HepG2 (cell line): Measurements from ENCODE around the gene MYO18B. TPM values are rescaled to one million over a fixed set of nuclear protein-coding genes. Genes with fewer than 3 reads are reported as not detected.

Experiments used
- ATAC-seq: fragments of 200-7000 bp; cut with Tn5 transposase; 3 replicates; pipeline ENCODE4 v1.9.1; 2020; ENCODE audit warnings: mild to moderate bottlenecking, moderate library complexity
- BruUV-seq: library from RNA; stranded (reverse); fragments of 400-500 nt; replicated peaks from 2 replicates; lab custom pipeline; 2021; lab: Mats Ljungman, UMichigan
- CTCF ChIA-PET: fragments of 300-600 bp; formaldehyde crosslinking; extraction: SDS; loops from one replicate; lab custom pipeline; 2021; ENCODE audit warnings: low total read pairs, inconsistent platforms, low intra/inter-chr PET ratio; lab: Yijun Ruan, JAX
- POLR2A ChIA-PET: fragments of 350-600 bp; sonication (Branson Sonifier 250); formaldehyde crosslinking; loops from one replicate; lab custom pipeline; 2020; ENCODE audit warnings: antibody characterized with exemption, inconsistent platforms; lab: Yijun Ruan, JAX
- DNase-seq: peaks from one replicate; pipeline ENCODE4 v3.0.0-alpha.2; 2015; ENCODE audit warnings: low spot score
- FAIRE-seq: peaks from 3 replicates; lab custom pipeline; 2011; peaks lifted over from hg19 to GRCh38; lab: Jason Lieb, UNC
- H2AFZ ChIP-seq: one replicate; pipeline ENCODE4 v1.6.1; 2011; ENCODE audit warnings: low read length, inconsistent platforms
- H3K27ac ChIP-seq: fragments of 300-600 bp; 3 replicates; pipeline ENCODE4 v1.8.0; 2011; ENCODE audit warnings: mixed run types, mild to moderate bottlenecking, mixed read lengths, low read length, inconsistent platforms; ENCODE audit not compliant: insufficient read depth; ENCODE audit errors: extremely low read length
- H3K27me3 ChIP-seq, 2 experiments: fragments of 200-600 bp in 1 of 2; 2 replicates in 1 of 2; 3 replicates in 1 of 2; pipeline versions ENCODE4 v1.6.0 to v1.8.0; 2011; ENCODE audit warnings: low read length in 2 of 2, mild to moderate bottlenecking in 2 of 2, moderate library complexity in 2 of 2, inconsistent platforms in 1 of 2; ENCODE audit not compliant: insufficient read depth in 2 of 2, control insufficient read depth in 1 of 2
- H3K36me3 ChIP-seq, 2 experiments: fragments of 200-600 bp in 1 of 2; replicated peaks in 1 of 2; 2 replicates in 1 of 2; 3 replicates in 1 of 2; pipeline versions ENCODE4 v1.5.1 to v1.8.0; 2011; ENCODE audit warnings: low read length in 2 of 2, inconsistent platforms in 1 of 2; ENCODE audit not compliant: insufficient read depth in 2 of 2, control insufficient read depth in 1 of 2
- H3K4me1 ChIP-seq: 2 replicates; pipeline ENCODE4 v1.5.1; 2012; ENCODE audit warnings: low read length, inconsistent platforms; ENCODE audit not compliant: insufficient read depth
- H3K4me2 ChIP-seq: 2 replicates; pipeline ENCODE4 v1.6.0; 2011; ENCODE audit warnings: low read depth, low read length, inconsistent platforms
- H3K4me3 ChIP-seq, 3 experiments: fragments of 200-600 bp in 1 of 3; sonication (generic), shearing (Covaris generic) in 1 of 3; replicated peaks in 1 of 3; 2 replicates each; pipeline ENCODE4 v1.5.1; 2011 to 2016; ENCODE audit warnings: low read length in 3 of 3, inconsistent platforms in 2 of 3, low read depth in 2 of 3, mild to moderate bottlenecking in 2 of 3, control low read depth in 1 of 3, mixed read lengths in 1 of 3; ENCODE audit not compliant: insufficient read depth in 1 of 3
- H3K79me2 ChIP-seq: one replicate; pipeline ENCODE4 v1.6.1; 2011; ENCODE audit warnings: low read length, inconsistent platforms; ENCODE audit not compliant: insufficient read depth
- H3K9ac ChIP-seq: 2 replicates; pipeline ENCODE4 v1.6.0; 2011; ENCODE audit warnings: mild to moderate bottlenecking, low read depth, low read length, inconsistent platforms; ENCODE audit not compliant: insufficient read depth
- H3K9me3 ChIP-seq: 2 replicates; pipeline ENCODE4 v1.5.1; 2012; ENCODE audit warnings: mild to moderate bottlenecking, low read length
- H4K20me1 ChIP-seq: 2 replicates; pipeline ENCODE4 v1.6.0; 2011; ENCODE audit warnings: inconsistent platforms, mild to moderate bottlenecking, low read length, moderate library complexity; ENCODE audit not compliant: insufficient read depth
- BATF2 ChIP-seq: sonication (generic); formaldehyde crosslinking; IDR thresholded peaks from 2 replicates; pipeline ENCODE4 v1.8.0; 2022; ENCODE audit warnings: mild to moderate bottlenecking, missing genetic modification reagents, moderate library complexity
- ELF3 ChIP-seq: IDR thresholded peaks from 2 replicates; pipeline ENCODE4 v1.6.1; 2016; ENCODE audit warnings: missing genetic modification reagents, missing compliant biosample characterization
- KLF11 ChIP-seq: IDR thresholded peaks from 2 replicates; pipeline ENCODE4 v1.6.1; 2016; ENCODE audit warnings: missing compliant biosample characterization
- PRDM15 ChIP-seq: sonication (generic); formaldehyde crosslinking; IDR thresholded peaks from 2 replicates; pipeline ENCODE4 v1.4.0; 2020; ENCODE audit warnings: missing genetic modification reagents
- REL ChIP-seq: sonication (generic); formaldehyde crosslinking; conservative IDR thresholded peaks from 2 replicates; pipeline ENCODE4 v1.8.0; 2022; ENCODE audit warnings: mild to moderate bottlenecking, missing genetic modification reagents, moderate library complexity
- SNAPC2 ChIP-seq: sonication (generic); formaldehyde crosslinking; IDR thresholded peaks from 2 replicates; pipeline ENCODE4 v1.8.1; 2022; ENCODE audit warnings: mild to moderate bottlenecking, missing genetic modification reagents
- STAT6 ChIP-seq: sonication (generic); formaldehyde crosslinking; IDR thresholded peaks from 2 replicates; pipeline ENCODE4 v1.4.0; 2020; ENCODE audit warnings: missing genetic modification reagents, mild to moderate bottlenecking, borderline replicate concordance
- TCF7 ChIP-seq: sonication (generic); IDR thresholded peaks from 2 replicates; pipeline ENCODE4 v1.6.1; 2016; ENCODE audit warnings: antibody characterized with exemption, low read depth
- ZMYM4 ChIP-seq: sonication (generic); formaldehyde crosslinking; IDR thresholded peaks from 2 replicates; pipeline ENCODE4 v1.8.1; 2023; ENCODE audit warnings: mild to moderate bottlenecking, missing genetic modification reagents
- ZNF687 ChIP-seq: sonication (generic); formaldehyde crosslinking; IDR thresholded peaks from 2 replicates; pipeline ENCODE4 v1.5.1; 2020; ENCODE audit warnings: mild to moderate bottlenecking, missing genetic modification reagents, moderate library complexity
- ZNF746 ChIP-seq: sonication (generic); formaldehyde crosslinking; IDR thresholded peaks from 2 replicates; pipeline ENCODE4 v1.8.0; 2022; ENCODE audit warnings: mild to moderate bottlenecking, missing genetic modification reagents
- WGBS: methylation state at CpG from one replicate; pipeline ENCODE4 v1.1.6; 2017; ENCODE audit warnings: low lambda C conversion rate; 5-methylcytosine and 5-hydroxymethylcytosine counted together
- in situ Hi-C: cut with HindIII; loops from 2 replicates; pipeline ENCODE4 v1.10.0; 2017; ENCODE audit warnings: low pct_unique_long_range_greater_than_20kb; ENCODE audit not compliant: extremely low pct_ligation_motif_present
- intact Hi-C: fragments of 100-400 bp; cut with micrococcal nuclease; formaldehyde crosslinking; loops from one replicate; pipeline ENCODE4 v1.10.0; 2022; ENCODE audit not compliant: unreplicated experiment
- polyA plus RNA-seq, 8 experiments: library from polyadenylated mRNA; depleted of rRNA in 3 of 8; stranded (reverse) in 7 of 8; unstranded in 1 of 8; fragments of >200 nt; fragmentation: Illumina TruSeq in 4 of 8; extraction: Trizol in 4 of 8; gene quantifications; 2 replicates each; pipeline versions ENCODE4 v1.2.1 to v1.2.3, GENCODE V29; 2011 to 2016; ENCODE audit warnings: low read depth in 4 of 8, missing spikeins in 1 of 8, mixed read lengths in 1 of 8; ENCODE audit not compliant: insufficient read depth in 1 of 8
- total RNA-seq, 5 experiments: library from RNA; depleted of rRNA; stranded (reverse); fragments of >200 nt; fragmentation: Illumina TruSeq; extraction: Trizol; gene quantifications; 2 replicates each; pipeline ENCODE4 v1.2.3, GENCODE V29; 2016; ENCODE audit warnings: low read depth in 1 of 5

The MYO18B gene
- total and polyA plus RNA-seq, 2 of the 13 experiments (the other 11 are each of a cell fraction or from before 2014, with no cell fraction given): 0.01 TPM; not detected in 1

GRCh38 chr22:25739659-25740344 lies 2.2 kb upstream of the MYO18B start:
- H3K27ac ChIP-seq: no peak overlapping the region
- H4K20me1 ChIP-seq: no peaks in the 10 kb centered on the region
- H3K9me3 ChIP-seq: no peaks in the 10 kb centered on the region
- no peaks in the 10 kb centered on the region; a peak in 2 of 5 replicates for H3K27me3 ChIP-seq
- H3K4me3 ChIP-seq: no peak overlapping the region
- H3K4me1 ChIP-seq: peaks cover 17% of the 10 kb centered on the region
- ChIA-PET CTCF (no interaction called here), POLR2A (no interaction called here)
- intact Hi-C loops: no loop called here
- in situ Hi-C loops: no loop called here
- 83% methylated on average over 11 of the region's 11 CpGs for WGBS
- no peaks in the 10 kb centered on the region for H3K79me2 ChIP-seq
- FAIRE-seq (no peak), ATAC-seq (no peak), DNase-seq (no peak)
- BruUV-seq: no TSS peak
- H3K36me3 ChIP-seq: no peaks in the 10 kb centered on the region
- no peak overlapping the region for H2AFZ ChIP-seq
- no peak overlapping the region for H3K9ac ChIP-seq
- no peak overlapping the region for H3K4me2 ChIP-seq
- TF ChIP-seq ZNF746 (no peak), ZNF687 (no peak), STAT6 (no peak), KLF11 (no peak), REL (no peak), BATF2 (CRISPR knock-in tag) (no peak), PRDM15 (CRISPR knock-in tag) (no peak), ELF3 (CRISPR knock-in tag) (no peak), TCF7 (no peak), SNAPC2 (CRISPR knock-in tag) (no peak), ZMYM4 (CRISPR knock-in tag) (no peak)
